22Rv1 (cell line): Measurements from ENCODE around the gene ARHGDIA.

ENCODE experiments used
- ZFX ChIP-seq: fragments of 450-650 bp; IDR thresholded peaks from 2 replicates; pipeline ENCODE4 v1.6.1; 2017; ENCODE audit warnings: antibody characterized with exemption, borderline replicate concordance
- TF ChIP-seq, protein P1 (sequence below): fragments of 450-650 bp; IDR thresholded peaks from 2 replicates; pipeline ENCODE4 v1.5.1; 2017; ENCODE audit warnings: mild to moderate bottlenecking

- TF ChIP-seq, protein P1, sequence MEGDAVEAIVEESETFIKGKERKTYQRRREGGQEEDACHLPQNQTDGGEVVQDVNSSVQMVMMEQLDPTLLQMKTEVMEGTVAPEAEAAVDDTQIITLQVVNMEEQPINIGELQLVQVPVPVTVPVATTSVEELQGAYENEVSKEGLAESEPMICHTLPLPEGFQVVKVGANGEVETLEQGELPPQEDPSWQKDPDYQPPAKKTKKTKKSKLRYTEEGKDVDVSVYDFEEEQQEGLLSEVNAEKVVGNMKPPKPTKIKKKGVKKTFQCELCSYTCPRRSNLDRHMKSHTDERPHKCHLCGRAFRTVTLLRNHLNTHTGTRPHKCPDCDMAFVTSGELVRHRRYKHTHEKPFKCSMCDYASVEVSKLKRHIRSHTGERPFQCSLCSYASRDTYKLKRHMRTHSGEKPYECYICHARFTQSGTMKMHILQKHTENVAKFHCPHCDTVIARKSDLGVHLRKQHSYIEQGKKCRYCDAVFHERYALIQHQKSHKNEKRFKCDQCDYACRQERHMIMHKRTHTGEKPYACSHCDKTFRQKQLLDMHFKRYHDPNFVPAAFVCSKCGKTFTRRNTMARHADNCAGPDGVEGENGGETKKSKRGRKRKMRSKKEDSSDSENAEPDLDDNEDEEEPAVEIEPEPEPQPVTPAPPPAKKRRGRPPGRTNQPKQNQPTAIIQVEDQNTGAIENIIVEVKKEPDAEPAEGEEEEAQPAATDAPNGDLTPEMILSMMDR = no peak
- TF ChIP-seq ZFX = no peak
These were observed 37.0 kb downstream of the ARHGDIA start for GRCh38 chr17:81833921-81834830.
